ENCODE results near the gene C3orf18. TPM values are rescaled to one million over a fixed set of nuclear protein-coding genes. Genes with fewer than 3 reads are reported as not detected.

Gene C3orf18
- total and polyA plus RNA-seq, 10 of the 15 experiments (the other 5 are each of a cell fraction or from before 2014, with no cell fraction given), result 0.06 to 3.2 (median 0.66) TPM

GRCh38 chr3:50568947-50569749 lies 1.6 kb upstream of the C3orf18 start, which contains the start of gene HEMK1 (continued):
- TF ChIP-seq E2F4 (IDR thresholded peaks at IDR 0.05; ENCODE audit: low read depth, low read length) (no peak), POLR2AphosphoS5 (IDR thresholded peaks at IDR 0.05; ENCODE audit: low read length) (peak; percentile 69), CBFB (IDR thresholded peaks at IDR 0.05; ENCODE audit: low read depth) (peak; percentile 39; the same call in 1 of the 2 replicates), MEF2A (IDR thresholded peaks at IDR 0.05; ENCODE audit: insufficient read depth, low read depth, low read length) (no peak), RFX5 (IDR thresholded peaks at IDR 0.05; ENCODE audit: low read depth, low read length) (peak; percentile 19; the same call in 1 of the 2 replicates), MEF2B (IDR thresholded peaks at IDR 0.05; ENCODE audit: partially characterized antibody, poor library complexity, severe bottlenecking) (peak; percentile 92), RB1 (IDR thresholded peaks at IDR 0.05; ENCODE audit: borderline replicate concordance) (peak; percentile 96), ZNF24 (IDR thresholded peaks at IDR 0.05) (no peak), CBX5 (IDR thresholded peaks at IDR 0.05; ENCODE audit: low read depth) (0 out of 2 replicates have a peak, but pooled peaks have one; percentile 34), KAT2A (conservative IDR thresholded peaks at IDR 0.05; ENCODE audit: control insufficient read depth, low read depth, low read length) (no peak), SIN3A (IDR thresholded peaks at IDR 0.05; ENCODE audit: low read depth, low read length) (peak; percentile 31), CHD1 (IDR thresholded peaks at IDR 0.05; ENCODE audit: low read depth, low read length) (no peak), MTA2 (IDR thresholded peaks at IDR 0.05; ENCODE audit: low read depth) (peak; percentile 76), MXI1 (IDR thresholded peaks at IDR 0.05; ENCODE audit: low read depth, low read length) (0 out of 2 replicates have a peak, but pooled peaks have one; percentile 76), TCF3 (IDR thresholded peaks at IDR 0.05; ENCODE audit: borderline replicate concordance, insufficient read depth, low read depth, low read length) (peak; percentile 67; the same call in 1 of the 2 replicates)
- TF ChIP-seq, protein P1, sequence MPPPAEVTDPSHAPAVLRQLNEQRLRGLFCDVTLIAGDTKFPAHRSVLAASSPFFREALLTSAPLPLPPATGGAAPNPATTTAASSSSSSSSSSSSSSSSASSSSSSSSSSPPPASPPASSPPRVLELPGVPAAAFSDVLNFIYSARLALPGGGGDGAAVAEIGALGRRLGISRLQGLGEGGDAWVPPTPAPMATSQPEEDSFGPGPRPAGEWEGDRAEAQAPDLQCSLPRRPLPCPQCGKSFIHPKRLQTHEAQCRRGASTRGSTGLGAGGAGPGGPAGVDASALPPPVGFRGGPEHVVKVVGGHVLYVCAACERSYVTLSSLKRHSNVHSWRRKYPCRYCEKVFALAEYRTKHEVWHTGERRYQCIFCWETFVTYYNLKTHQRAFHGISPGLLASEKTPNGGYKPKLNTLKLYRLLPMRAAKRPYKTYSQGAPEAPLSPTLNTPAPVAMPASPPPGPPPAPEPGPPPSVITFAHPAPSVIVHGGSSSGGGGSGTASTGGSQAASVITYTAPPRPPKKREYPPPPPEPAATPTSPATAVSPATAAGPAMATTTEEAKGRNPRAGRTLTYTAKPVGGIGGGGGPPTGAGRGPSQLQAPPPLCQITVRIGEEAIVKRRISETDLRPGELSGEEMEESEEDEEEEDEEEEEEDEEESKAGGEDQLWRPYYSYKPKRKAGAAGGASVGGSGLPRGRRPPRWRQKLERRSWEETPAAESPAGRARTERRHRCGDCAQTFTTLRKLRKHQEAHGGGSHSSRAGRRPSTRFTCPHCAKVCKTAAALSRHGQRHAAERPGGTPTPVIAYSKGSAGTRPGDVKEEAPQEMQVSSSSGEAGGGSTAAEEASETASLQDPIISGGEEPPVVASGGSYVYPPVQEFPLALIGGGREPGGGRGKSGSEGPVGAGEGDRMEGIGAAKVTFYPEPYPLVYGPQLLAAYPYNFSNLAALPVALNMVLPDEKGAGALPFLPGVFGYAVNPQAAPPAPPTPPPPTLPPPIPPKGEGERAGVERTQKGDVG (CRISPR knock-in tag; IDR thresholded peaks at IDR 0.05), result no peak
- TF ChIP-seq, protein P2, sequence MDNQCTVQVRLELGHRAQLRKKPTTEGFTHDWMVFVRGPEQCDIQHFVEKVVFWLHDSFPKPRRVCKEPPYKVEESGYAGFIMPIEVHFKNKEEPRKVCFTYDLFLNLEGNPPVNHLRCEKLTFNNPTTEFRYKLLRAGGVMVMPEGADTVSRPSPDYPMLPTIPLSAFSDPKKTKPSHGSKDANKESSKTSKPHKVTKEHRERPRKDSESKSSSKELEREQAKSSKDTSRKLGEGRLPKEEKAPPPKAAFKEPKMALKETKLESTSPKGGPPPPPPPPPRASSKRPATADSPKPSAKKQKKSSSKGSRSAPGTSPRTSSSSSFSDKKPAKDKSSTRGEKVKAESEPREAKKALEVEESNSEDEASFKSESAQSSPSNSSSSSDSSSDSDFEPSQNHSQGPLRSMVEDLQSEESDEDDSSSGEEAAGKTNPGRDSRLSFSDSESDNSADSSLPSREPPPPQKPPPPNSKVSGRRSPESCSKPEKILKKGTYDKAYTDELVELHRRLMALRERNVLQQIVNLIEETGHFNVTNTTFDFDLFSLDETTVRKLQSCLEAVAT (IDR thresholded peaks at IDR 0.05), result no peak
- TF ChIP-seq, protein P3, sequence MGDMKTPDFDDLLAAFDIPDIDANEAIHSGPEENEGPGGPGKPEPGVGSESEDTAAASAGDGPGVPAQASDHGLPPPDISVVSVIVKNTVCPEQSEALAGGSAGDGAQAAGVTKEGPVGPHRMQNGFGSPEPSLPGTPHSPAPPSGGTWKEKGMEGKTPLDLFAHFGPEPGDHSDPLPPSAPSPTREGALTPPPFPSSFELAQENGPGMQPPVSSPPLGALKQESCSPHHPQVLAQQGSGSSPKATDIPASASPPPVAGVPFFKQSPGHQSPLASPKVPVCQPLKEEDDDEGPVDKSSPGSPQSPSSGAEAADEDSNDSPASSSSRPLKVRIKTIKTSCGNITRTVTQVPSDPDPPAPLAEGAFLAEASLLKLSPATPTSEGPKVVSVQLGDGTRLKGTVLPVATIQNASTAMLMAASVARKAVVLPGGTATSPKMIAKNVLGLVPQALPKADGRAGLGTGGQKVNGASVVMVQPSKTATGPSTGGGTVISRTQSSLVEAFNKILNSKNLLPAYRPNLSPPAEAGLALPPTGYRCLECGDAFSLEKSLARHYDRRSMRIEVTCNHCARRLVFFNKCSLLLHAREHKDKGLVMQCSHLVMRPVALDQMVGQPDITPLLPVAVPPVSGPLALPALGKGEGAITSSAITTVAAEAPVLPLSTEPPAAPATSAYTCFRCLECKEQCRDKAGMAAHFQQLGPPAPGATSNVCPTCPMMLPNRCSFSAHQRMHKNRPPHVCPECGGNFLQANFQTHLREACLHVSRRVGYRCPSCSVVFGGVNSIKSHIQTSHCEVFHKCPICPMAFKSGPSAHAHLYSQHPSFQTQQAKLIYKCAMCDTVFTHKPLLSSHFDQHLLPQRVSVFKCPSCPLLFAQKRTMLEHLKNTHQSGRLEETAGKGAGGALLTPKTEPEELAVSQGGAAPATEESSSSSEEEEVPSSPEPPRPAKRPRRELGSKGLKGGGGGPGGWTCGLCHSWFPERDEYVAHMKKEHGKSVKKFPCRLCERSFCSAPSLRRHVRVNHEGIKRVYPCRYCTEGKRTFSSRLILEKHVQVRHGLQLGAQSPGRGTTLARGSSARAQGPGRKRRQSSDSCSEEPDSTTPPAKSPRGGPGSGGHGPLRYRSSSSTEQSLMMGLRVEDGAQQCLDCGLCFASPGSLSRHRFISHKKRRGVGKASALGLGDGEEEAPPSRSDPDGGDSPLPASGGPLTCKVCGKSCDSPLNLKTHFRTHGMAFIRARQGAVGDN (IDR thresholded peaks at IDR 0.05), result peak; percentile 40; the same call in 1 of the 2 replicates
